Raji (cell line): ENCODE data around the gene BLNK.
A peak's percentile ranks its signal among the peaks of the same experiment; 100 is the strongest.

Source experiments
- POLR2A ChIP-seq: IDR thresholded peaks from 2 replicates; pipeline ENCODE4 v1.6.1; 2011; ENCODE audit warnings: low read depth, low read length, control low read depth; ENCODE audit not compliant: insufficient read depth

Gene BLNK

DNA sequence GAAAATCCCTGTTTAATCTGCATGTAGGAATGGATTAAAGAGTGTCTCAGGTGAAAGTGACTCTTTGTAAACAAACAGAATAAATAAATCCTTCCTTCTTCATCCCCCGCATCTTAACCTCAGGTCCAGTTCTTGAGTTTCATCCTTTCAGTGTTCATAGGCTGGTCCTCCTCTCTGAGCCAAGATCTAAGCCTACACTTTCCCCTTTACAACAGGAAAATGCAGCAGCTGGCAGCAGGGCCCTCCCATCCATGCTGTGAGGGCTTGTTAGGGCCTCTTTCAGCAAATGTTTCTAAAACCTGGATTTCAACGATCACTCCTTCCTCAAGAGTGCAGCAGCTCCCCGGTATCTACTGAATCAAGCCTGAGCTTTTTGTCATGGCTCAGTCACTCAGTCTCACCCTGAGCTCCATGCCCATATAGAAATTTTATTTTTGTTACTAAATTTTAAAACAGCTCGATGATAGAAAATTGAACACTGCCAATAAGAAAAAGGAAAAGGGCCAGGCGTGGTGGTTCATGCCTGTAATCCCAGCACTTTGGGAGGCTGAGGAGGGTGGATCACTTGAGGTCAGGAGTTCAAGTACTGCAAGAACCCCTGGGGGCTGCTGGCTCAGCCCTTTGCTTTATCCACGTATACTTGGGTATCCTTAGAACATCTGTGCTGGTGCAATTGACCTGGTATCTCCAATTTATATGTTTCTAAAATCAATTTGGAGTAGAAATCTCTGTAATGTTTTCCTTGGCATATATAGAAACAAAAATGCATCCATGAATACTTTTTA is 15.6 kb downstream of the BLNK start:
- no peak for TF ChIP-seq POLR2A

DNA sequence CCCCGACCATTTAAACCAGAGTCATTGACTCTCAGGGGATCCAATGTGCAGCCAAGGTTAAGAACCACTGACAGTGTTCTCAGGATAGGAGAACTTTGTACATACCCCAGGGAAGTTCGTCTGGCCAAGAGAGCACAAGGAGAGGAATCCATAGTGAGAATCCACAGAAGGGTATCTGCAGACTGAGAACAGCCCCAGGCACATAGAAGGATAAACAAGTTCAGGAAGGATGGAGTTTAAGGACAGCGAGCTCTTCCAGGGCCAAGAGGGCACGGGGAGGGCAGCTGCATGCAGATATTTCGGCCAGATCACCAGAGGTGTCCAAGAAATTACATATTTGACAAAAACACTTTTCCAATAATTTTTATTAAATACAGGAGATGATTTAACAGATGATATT is 16.4 kb downstream of the BLNK start:
- no peak for TF ChIP-seq POLR2A

DNA sequence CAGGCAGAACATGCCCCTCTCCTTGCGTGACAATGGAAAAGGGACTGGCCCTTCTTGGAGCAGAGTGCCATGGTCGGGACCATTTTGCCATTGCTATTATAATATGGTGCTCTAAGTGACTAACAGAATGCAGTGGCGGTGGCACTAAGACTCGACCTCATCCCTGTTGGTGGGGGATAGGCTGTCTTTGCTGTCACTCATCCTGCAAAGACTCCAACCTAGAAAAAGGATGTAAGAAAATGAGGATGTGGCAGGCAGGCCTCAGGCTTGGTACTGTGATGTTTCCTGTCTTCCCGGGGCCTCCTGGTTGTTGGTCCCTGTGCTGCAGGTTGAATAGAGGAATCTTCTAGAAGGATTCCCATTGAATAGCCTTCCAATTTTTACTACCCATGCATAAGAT is 18.6 kb downstream of the BLNK start:
- no peak for TF ChIP-seq POLR2A

DNA sequence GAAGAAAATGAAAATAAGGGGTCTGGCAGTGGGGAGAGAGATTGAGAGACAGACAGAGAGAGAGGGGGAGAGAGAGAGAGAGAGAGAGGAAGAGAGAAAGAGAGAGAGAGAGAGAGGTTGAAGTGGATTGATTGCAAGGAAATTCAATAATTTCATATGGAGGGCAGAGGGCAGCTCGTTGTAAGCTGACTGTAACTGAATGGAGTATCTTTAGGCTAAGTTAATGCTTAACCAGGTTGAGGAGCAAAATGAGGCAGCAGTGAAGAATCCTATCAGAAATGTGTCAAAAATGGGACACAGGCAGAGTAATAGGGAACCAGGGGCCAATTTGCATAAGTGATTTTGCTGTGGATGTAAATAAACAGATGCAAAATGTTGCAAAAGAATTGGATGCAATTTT is 21.0 kb downstream of the BLNK start:
- no peak for TF ChIP-seq POLR2A

DNA sequence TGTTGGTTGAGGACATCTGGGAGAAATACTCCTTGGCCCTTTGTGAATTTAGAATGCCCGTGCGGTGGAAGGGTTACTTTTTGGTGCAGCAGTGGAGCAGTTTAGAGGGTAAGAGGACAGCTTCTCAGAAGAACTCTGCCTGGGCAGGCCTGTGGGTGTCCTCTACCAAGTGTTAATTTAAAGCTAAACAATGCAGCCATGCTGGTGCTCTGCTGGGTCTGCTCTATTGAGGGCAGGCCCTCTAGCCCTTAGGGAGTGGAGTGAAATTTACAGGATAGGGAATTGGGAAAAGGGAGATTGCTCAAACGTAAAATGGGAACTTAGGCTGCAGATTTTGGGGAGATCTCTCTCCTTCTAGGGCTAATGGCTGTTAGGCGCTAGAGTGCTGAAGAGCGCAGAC is 22.1 kb downstream of the BLNK start:
- no peak for TF ChIP-seq POLR2A

DNA sequence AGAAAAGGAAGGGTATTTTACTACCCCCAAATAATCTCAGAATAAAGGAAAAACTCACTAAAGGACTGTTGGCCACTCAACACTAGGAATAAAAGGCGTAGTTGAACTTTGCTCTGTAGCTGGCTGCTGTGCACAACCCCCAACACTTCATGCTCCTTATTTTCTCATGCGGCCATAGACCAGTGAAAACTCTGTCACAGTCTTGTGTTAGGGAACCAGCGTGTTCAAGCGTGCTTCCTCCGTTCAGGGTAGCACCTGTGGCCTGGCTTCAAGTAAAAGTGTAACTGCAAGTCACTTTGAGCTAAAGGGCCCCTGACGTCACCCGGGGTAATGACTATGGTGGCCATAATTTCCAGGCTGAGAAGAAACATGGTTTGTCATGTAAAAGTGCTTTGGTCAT is 27.0 kb downstream of the BLNK start:
- TF ChIP-seq POLR2A: peak; percentile 45; the same call in 1 of the 2 replicates

DNA sequence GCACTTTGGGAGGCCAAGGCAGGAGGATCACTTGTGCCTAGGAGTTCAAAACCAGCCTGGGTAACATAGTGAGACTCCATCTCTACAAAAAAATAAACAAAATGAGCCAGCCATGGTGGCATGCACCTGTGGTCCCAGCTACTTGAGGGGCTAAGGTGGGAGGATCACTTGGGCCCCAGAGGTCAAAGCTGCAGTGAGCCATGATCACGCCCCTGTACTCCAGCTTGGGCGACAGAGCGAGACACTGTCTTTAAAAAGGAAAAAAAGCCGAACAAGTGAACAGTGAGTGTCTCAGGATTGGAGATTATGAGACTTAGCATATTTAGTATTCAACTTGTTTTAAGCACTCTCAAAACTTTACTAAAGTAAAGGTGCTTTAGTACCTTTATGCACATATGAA is 28.1 kb downstream of the BLNK start:
- TF ChIP-seq POLR2A: peak; percentile 43; the same call in 1 of the 2 replicates

DNA sequence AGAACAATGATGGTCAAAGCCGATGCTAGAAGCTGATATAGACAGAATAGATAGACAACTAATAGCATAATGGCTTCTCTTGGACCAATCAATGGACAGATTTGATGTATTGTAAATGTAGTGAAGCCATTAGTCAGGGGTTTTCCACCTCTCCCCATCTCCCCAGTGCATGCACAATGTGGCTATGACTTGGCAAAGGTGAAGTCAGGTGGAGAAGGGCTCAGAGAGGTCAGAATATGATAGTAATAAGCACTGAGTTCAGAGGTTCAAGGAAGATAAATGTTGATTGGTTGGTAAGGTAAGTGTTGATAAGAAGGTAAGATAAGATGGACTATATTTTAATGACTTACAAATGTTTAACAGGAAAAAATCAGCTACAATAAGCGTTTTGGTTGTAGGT is 28.5 kb downstream of the BLNK start:
- TF ChIP-seq POLR2A: no peak

DNA sequence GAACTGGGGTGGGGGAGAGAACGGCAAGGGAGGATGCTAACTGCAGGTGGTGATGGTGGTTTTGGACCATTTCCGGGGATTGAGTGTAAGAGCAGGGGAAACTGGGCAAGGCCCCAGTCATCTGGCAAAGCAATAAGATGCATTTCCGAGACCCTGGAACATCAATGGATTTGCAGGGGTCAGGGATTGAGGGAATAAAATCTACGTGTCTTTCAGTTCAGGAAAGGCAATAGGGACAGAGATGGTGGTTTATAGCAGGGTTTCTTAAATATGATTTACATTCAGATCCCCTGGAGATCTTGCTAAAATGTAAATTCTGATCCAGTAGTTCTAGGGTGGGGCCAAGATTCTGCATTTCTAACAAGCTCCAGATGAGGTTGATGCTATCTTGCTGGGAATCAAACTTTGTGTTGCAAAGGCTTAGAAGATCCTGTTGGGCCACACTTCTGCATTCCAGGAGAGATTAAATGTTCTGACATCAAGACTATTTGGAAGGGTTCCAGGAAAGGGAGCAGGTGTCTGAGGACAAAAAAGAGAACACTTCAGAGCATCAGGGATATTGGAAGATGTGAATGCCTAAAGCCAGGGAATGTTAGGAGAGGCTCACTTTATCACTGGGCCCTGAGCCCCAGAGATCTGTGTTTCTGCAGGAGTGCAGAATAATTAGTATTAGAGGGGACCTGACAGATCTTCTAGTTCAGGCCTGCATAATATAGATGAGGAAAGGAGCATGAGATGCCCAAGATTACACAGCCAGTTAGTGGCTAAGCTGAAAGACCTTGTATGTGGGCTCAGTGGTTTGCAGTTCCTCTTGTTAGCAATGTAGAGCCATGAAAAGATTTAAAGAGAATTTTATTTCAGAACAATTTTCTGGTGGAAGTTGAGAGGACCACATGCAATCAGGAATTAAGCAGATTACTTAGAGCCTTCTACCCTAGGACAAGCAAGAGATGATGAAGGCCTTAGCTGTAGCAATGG is 32.4 kb downstream of the BLNK start:
- no peak for TF ChIP-seq POLR2A

DNA sequence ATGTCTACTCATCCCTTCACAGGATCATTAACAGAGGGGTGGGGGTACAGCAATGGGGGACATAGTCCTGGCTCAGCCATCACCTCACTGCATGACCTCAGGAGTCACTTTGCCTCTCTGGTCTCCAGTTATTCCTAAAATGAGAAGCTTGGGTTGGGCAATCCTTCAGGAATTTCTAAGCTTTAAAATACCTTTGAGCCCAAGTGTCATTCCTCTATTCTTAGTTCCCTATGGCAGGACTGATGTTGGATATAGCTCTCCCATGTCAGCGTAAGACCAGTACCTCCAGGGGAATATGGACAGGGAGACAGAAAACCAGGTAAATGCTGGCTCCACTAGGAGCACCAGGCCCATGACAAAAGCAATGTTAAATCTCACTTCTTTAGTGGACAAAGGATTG is 34.5 kb downstream of the BLNK start:
- TF ChIP-seq POLR2A: no peak

DNA sequence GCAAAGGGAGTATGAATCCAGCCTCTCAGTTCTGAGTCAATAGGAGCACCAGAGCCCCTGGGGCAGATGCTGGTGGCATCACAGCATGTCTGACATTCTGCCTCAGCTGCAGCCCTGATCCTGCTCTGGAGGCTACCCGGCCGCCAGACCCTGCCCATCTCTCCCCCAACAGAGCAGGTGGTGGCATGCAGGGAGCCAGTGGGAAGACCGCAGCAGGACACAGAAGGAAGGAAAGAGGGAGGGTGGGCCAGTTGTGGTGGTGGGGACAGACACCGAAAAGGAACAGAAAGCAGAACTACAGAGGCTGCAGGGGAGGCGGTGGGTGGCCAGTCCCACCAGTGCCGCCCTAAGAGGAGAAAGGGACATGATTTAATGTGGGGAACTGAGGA is 35.3 kb downstream of the BLNK start:
- no peak for TF ChIP-seq POLR2A

DNA sequence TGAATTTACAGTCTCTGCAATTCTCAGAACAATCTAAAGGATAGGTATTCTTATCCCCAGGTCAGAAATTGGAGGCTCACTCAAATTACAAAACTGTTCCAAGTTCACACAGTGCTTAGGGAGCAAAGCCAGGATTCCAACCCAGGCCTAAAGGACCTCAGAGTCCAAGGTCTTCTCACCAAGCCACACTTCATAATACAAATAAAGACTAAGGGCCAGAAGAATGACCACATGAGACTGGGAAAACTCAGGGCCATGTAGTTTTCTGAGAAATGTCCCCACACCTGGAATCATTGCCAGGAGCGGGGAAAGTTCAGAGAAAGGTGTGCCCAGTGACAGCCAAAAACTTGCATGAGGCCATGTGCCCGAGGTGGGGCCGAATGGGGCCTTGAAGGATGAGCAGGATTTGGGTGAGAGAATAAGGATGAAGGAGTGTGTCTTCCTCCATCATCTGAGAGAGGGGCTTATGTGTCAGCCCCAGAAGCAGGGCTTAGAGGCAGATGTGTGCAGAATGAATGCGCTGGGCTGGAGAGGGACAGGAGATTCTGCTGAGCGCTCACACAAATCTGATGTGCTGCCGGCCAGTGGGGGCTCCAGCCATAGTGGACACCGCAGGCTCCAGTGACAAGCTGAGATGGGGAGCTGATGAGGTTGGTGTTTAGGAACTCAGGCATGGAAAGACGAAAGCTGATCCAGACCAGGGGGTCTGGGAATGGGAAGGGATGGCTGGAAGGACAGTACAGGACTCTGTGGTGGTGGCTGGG is 35.9 kb downstream of the BLNK start:
- no peak for TF ChIP-seq POLR2A

DNA sequence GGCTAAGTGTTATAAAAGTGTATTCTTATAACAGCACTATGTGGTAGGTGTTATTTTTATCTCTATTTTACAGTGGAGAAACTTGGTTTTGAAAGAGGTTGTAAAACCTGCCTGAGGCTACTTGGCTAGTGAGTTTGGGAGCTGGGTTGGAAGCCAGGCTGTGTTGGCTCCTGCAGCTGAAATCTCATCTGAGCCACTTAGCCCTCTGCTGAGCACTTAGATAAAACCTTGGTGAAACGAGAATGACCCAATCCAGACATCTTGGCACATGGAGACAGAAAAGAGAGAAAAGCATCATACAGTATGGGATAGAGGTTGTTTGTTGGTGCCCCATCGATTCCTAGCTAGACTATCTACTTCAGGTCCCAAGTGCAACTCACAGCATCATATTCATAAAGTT is 37.4 kb downstream of the BLNK start:
- TF ChIP-seq POLR2A: no peak

DNA sequence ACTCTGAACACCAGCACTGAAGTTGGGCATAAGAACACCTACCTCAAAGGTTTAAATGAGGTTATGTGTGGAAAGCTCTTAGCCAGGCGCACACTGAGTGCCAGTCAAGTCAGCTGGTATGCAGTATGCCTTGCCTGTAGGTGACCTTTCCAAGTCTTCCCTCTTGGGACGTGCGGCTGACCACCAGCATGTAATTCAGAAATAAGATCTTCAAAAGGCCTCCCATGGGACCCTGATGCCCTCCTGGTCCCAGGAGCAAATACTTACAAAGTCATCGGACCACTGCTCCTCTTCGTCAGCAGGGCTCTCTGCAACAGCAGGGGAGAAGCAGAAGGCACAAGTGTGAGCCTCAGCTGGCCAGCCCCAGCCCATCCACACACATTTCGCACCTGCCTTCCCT is 40.8 kb downstream of the BLNK start:
- no peak for TF ChIP-seq POLR2A

DNA sequence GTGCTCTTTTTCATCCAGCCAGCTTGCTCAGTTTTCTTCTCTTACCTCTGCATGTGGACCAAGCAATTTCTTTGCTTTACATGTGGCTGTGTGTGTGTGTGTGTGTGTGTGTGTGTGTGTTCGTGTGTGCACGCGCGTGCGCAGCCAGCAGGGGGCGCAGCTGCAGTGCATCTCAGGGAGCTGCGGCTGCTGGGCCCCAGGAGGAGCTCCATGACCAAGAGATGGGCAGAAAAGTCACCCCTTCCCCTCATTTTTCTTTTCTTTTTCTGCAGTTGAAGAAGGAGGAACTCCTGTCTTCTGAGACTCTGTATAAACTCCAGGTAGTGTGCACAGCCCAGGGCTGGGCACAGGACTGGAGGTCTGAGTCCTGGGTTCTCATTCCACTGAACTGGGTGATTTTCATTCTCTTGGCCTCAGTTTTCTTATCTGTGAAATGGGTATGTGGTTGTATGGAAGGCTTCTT is 41.8 kb downstream of the BLNK start:
- 0 out of 2 replicates have a peak, but pooled peaks have one; percentile 20 for TF ChIP-seq POLR2A
